HG02970 (cell line): ENCODE results near the gene DEF6.

Experiments used
- ATAC-seq: cut with Tn5 transposase; IDR thresholded peaks from one replicate; pipeline ENCODE4 v1.9.1; 2021; ENCODE audit warnings: mild to moderate bottlenecking, moderate library complexity, moderate number of reproducible peaks; ENCODE audit not compliant: unreplicated experiment, low FRiP score

Gene DEF6

DNA sequence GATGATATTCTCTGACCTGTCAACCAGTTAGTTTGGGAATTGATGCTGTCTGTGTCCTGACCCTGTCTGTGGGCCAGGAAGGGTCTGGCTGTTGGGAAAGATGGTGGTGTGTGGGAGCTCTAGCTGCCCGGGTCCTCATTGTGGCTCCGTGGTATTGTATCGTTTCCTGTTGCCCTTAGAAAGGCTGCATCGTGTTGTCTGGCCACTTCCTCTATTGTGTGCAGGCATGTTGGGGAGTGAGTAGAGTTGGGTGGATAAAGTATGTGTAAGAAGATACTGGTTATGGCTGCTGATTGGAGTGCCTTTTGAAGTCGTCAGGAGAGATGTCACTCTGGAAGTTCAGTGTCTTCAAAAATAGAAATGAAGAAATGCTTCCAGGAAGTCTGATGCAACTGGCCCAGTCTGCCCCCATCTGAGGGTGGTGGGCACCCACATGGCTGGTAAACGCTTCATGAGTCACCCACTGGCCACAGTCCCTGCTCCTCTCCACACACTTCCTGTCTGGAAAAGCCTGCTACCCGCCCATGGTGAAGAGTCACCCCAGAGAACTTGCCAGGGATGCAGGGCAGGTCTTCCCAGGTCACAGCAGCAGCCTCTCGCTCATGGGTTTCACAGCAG lies 72.6 kb downstream of the DEF6 start:
- no peak for ATAC-seq

DNA sequence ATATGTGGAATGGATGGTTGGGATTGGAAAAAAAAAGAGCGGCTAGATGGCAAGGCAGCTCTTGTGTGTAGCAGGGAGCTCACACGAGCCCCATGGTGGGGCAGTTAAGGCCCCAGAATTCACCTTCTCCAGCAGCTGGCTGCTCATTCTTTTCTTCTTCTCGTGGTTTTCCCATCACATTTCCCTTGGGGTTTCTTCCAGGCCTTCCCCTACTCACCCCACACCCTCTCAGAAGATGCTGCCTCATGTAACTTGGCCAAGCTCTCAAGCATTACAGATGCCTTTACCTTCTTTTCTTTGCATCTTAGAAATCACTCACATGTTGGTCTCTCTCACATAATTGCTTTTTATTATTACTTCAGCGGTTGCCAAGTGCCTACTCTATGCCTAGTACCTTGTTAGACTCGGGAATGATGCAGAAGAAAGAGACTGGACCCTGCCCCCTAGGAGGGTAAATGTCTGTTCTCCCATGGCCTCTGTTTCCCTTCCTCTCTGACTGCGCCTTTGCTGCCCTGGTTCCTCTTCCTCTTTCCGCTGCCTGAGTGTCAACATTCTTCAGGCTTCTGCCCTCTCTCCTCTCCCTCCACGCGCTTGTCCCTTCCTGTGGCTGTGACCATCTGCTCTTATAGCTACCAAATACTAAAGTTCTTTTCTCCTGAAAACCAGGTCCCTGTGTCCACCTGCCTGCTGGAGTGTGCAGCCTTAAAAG lies 73.3 kb downstream of the DEF6 start:
- ATAC-seq, result no peak
